Peyer's patch (tissue), 4 donors: Measurements from ENCODE around the gene POLR2M.

Source experiments
- CTCF ChIP-seq, 6 experiments: fragments of 450-650 bp in 4 of 6; fragments of 200-600 bp in 2 of 6; sonication (generic) in 1 of 6; IDR thresholded peaks; one replicate each; pipeline ENCODE4 v1.5.1; 2017 to 2019; ENCODE audit warnings: antibody characterized with exemption in 6 of 6, mild to moderate bottlenecking in 3 of 6, moderate library complexity in 1 of 6
- POLR2A ChIP-seq, 2 donors: fragments of 450-650 bp; IDR thresholded peaks; one replicate each; pipeline ENCODE4 v1.5.1; 2017; ENCODE audit warnings: antibody characterized with exemption in 2 of 2, mild to moderate bottlenecking in 2 of 2, moderate library complexity in 2 of 2

- TF ChIP-seq POLR2A (IDR thresholded peaks at IDR 0.05) (no peak), CTCF (IDR thresholded peaks at IDR 0.05) (no peak)
Measured at GRCh38 chr15:57663262-57663661, 43.3 kb upstream of the POLR2M start.
